ENCODE data around the gene KLF5.
A peak's percentile ranks its signal among the peaks of the same experiment; 100 is the strongest.

The KLF5 gene

DNA sequence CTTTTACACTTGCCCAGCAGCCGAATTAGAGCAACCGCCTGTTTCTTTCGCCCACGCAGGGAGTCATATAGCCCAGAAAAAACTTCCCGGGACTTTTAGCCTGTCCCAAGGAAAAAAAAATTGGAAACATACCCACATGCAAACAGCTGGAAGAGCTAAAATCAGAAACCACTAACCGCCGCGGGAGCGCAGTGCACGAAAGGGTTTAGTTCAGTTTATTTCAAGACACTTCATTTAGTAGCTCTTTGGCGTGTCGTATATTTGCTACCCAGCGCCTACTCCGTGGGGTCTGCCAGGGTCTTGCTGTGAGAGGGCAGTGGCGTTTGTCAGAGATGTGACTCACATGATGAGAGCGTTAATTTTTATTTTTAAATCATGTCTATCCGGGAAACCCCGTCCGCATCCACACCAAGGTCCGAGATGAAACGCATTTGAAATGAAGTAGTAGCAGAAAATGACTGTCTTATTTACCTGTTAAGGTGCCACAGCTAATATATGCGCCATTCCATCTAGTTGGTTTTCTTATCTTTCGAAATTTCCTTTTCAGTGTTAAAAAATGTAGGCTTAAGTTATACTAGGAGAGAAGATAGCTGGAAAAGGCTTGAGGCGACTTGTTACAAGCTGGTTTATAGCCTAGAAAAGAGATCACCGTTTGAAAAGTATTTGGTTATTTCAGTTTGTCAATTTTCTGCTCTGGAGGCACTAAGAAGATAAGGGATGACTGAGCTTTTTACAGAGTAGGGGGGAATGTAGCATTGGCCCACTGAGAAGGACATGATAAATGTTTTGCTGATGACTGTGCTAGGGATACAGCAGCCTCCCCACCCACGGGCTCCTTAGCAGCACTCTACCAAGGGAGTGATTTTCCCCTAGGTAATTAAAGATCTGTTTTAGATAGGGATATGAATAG is 1.7 kb downstream of the KLF5 start:
- H3K4me2 ChIP-seq (ENCODE audit: low read length) = peak overlapping the region; percentile 88
- WGBS (ENCODE audit: extremely low coverage, insufficient coverage, low lambda C conversion rate) = no CpG with 5 or more reads among the region's 26 CpGs
- no peak overlapping the region for H4K8ac ChIP-seq (ENCODE audit: low read depth, low read length)
- peak overlapping the region; percentile 77 for H3K9ac ChIP-seq (ENCODE audit: low read length)
- peaks cover 11% of the 10 kb centered on the region for H3K79me2 ChIP-seq (ENCODE audit: control insufficient read depth, insufficient read depth, low read length)
- no peak overlapping the region for H3K23ac ChIP-seq (ENCODE audit: low read length)
- H3K4ac ChIP-seq (ENCODE audit: low read depth, low read length) = peak overlapping the region; percentile 66
- no peak overlapping the region for H2AK5ac ChIP-seq (ENCODE audit: low read length)
- peak overlapping the region; percentile 88 for H3K4me3 ChIP-seq (ENCODE audit: low read length)
- no peak overlapping the region for H2BK5ac ChIP-seq (ENCODE audit: low read length)
- H4K5ac ChIP-seq (ENCODE audit: low read length) = no peak overlapping the region
- no peaks in the 10 kb centered on the region for H3K4me1 ChIP-seq (ENCODE audit: control insufficient read depth, low read depth, low read length)
- H3K27ac ChIP-seq (ENCODE audit: low read depth, low read length) = no peak overlapping the region
- peak; percentile 74 for DNase-seq
- peaks cover 5% of the 10 kb centered on the region for H3K79me1 ChIP-seq (ENCODE audit: low read length)
- H3K27me3 ChIP-seq (ENCODE audit: insufficient read depth, low read length, poor library complexity) = no peaks in the 10 kb centered on the region
- peak overlapping the region; percentile 89 for H3K56ac ChIP-seq (ENCODE audit: low read length)
- peak overlapping the region; percentile 88 for H3K18ac ChIP-seq (ENCODE audit: low read length)
- H2BK15ac ChIP-seq (replicated peaks; ENCODE audit: low read depth) = no peak overlapping the region
- no peaks in the 10 kb centered on the region for H3K36me3 ChIP-seq (ENCODE audit: control insufficient read depth, insufficient read depth, low read length)
- no peak overlapping the region for H2BK120ac ChIP-seq (ENCODE audit: low read depth, low read length)

DNA sequence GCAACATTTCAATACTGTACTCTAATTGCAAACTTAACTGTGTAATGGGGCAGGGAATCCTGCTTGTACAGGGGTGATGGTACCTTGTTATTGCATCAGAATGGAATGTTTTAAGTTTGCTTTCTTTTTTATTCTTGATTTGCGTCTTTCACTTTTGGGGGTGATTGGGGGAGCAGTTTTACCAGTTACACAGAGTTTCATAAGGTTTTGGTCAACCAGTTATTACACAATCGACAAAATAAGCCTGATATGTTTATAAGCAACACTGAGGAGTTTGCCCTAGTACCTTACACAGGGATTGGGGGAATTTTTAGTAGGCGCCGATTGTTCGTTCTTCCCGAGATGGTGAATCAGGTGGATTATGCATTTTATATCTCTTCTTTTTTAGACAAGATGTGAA is 2.7 kb downstream of the KLF5 start:
- no peak overlapping the region for H3K4ac ChIP-seq (ENCODE audit: low read depth, low read length)
- no peak overlapping the region for H3K4me3 ChIP-seq (ENCODE audit: low read length)
- H3K4me1 ChIP-seq (ENCODE audit: control insufficient read depth, low read depth, low read length) = no peaks in the 10 kb centered on the region
- H3K27me3 ChIP-seq (ENCODE audit: insufficient read depth, low read length, poor library complexity) = no peaks in the 10 kb centered on the region
- H3K56ac ChIP-seq (ENCODE audit: low read length) = no peak overlapping the region
- no peak overlapping the region for H3K27ac ChIP-seq (ENCODE audit: low read depth, low read length)
- no peak overlapping the region for H4K8ac ChIP-seq (ENCODE audit: low read depth, low read length)
- peaks cover 11% of the 10 kb centered on the region for H3K79me2 ChIP-seq (ENCODE audit: control insufficient read depth, insufficient read depth, low read length)
- peaks cover 5% of the 10 kb centered on the region for H3K79me1 ChIP-seq (ENCODE audit: low read length)
- H2BK5ac ChIP-seq (ENCODE audit: low read length) = no peak overlapping the region
- H2BK15ac ChIP-seq (replicated peaks; ENCODE audit: low read depth) = peak overlapping the region; percentile 85
- no peaks in the 10 kb centered on the region for H3K36me3 ChIP-seq (ENCODE audit: control insufficient read depth, insufficient read depth, low read length)
- H4K5ac ChIP-seq (ENCODE audit: low read length) = no peak overlapping the region
- H2AK5ac ChIP-seq (ENCODE audit: low read length) = no peak overlapping the region
- whole genome bisulfite sequencing (ENCODE audit: extremely low coverage, insufficient coverage, low lambda C conversion rate) = no CpG with 5 or more reads among the region's 6 CpGs
- H3K18ac ChIP-seq (ENCODE audit: low read length) = peak overlapping the region; percentile 30
- H2BK120ac ChIP-seq (ENCODE audit: low read depth, low read length) = peak overlapping the region; percentile 40
- H3K4me2 ChIP-seq (ENCODE audit: low read length) = no peak overlapping the region
- no peak for DNase-seq
- H3K9ac ChIP-seq (ENCODE audit: low read length) = no peak overlapping the region
- H3K23ac ChIP-seq (ENCODE audit: low read length) = no peak overlapping the region

- WGBS (ENCODE audit: extremely low coverage, insufficient coverage, low lambda C conversion rate) = no CpG with 5 or more reads among the region's 9 CpGs
- Histone ChIP-seq H3K4ac (ENCODE audit: low read depth, low read length) (no peak overlapping the region), H2BK5ac (ENCODE audit: low read length) (no peak overlapping the region), H3K27me3 (ENCODE audit: insufficient read depth, low read length, poor library complexity) (no peaks in the 10 kb centered on the region), H3K79me2 (ENCODE audit: control insufficient read depth, insufficient read depth, low read length) (peaks cover 11% of the 10 kb centered on the region), H3K36me3 (ENCODE audit: control insufficient read depth, insufficient read depth, low read length) (no peaks in the 10 kb centered on the region), H4K8ac (ENCODE audit: low read depth, low read length) (no peak overlapping the region), H3K79me1 (ENCODE audit: low read length) (peaks cover 5% of the 10 kb centered on the region), H3K23ac (ENCODE audit: low read length) (no peak overlapping the region), H3K4me2 (ENCODE audit: low read length) (no peak overlapping the region), H2AK5ac (ENCODE audit: low read length) (no peak overlapping the region), H3K9ac (ENCODE audit: low read length) (no peak overlapping the region), H3K56ac (ENCODE audit: low read length) (no peak overlapping the region), H2BK15ac (replicated peaks; ENCODE audit: low read depth) (no peak overlapping the region), H3K27ac (ENCODE audit: low read depth, low read length) (no peak overlapping the region), H2BK120ac (ENCODE audit: low read depth, low read length) (no peak overlapping the region), H3K4me1 (ENCODE audit: control insufficient read depth, low read depth, low read length) (no peaks in the 10 kb centered on the region), H3K18ac (ENCODE audit: low read length) (peak overlapping the region; percentile 30), H3K4me3 (ENCODE audit: low read length) (no peak overlapping the region), H4K5ac (ENCODE audit: low read length) (no peak overlapping the region)
- DNase-seq = peak; percentile 14
These were observed 3.1 kb downstream of the KLF5 start for GRCh38 chr13:73061876-73062275.

DNA sequence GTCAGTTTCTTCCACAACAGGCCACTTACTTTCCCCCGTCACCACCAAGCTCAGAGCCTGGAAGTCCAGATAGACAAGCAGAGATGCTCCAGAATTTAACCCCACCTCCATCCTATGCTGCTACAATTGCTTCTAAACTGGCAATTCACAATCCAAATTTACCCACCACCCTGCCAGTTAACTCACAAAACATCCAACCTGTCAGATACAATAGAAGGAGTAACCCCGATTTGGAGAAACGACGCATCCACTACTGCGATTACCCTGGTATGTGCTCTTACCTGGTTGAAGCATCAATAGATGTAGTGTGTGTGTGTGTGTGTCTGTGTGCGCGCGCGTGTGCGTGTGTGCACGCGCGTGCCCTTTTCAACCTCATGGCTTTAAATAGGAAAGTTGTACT is 3.7 kb downstream of the KLF5 start:
- DNase-seq = no peak
- Histone ChIP-seq H3K4me3 (ENCODE audit: low read length) (no peak overlapping the region), H2AK5ac (ENCODE audit: low read length) (no peak overlapping the region), H3K36me3 (ENCODE audit: control insufficient read depth, insufficient read depth, low read length) (no peaks in the 10 kb centered on the region), H3K79me1 (ENCODE audit: low read length) (peaks cover 5% of the 10 kb centered on the region), H3K79me2 (ENCODE audit: control insufficient read depth, insufficient read depth, low read length) (peaks cover 11% of the 10 kb centered on the region), H2BK15ac (replicated peaks; ENCODE audit: low read depth) (no peak overlapping the region), H3K18ac (ENCODE audit: low read length) (no peak overlapping the region), H3K23ac (ENCODE audit: low read length) (peak overlapping the region; percentile 6), H3K4me1 (ENCODE audit: control insufficient read depth, low read depth, low read length) (no peaks in the 10 kb centered on the region), H2BK5ac (ENCODE audit: low read length) (no peak overlapping the region), H3K27me3 (ENCODE audit: insufficient read depth, low read length, poor library complexity) (no peaks in the 10 kb centered on the region), H3K27ac (ENCODE audit: low read depth, low read length) (no peak overlapping the region), H3K4me2 (ENCODE audit: low read length) (no peak overlapping the region), H3K9ac (ENCODE audit: low read length) (no peak overlapping the region), H3K56ac (ENCODE audit: low read length) (peak overlapping the region; percentile 5), H4K5ac (ENCODE audit: low read length) (no peak overlapping the region), H4K8ac (ENCODE audit: low read depth, low read length) (no peak overlapping the region), H3K4ac (ENCODE audit: low read depth, low read length) (no peak overlapping the region), H2BK120ac (ENCODE audit: low read depth, low read length) (no peak overlapping the region)
- WGBS (ENCODE audit: extremely low coverage, insufficient coverage, low lambda C conversion rate) = no CpG with 5 or more reads among the region's 13 CpGs

- Histone ChIP-seq H3K79me2 (ENCODE audit: control insufficient read depth, insufficient read depth, low read length) (peaks cover 11% of the 10 kb centered on the region), H4K5ac (ENCODE audit: low read length) (no peak overlapping the region), H2BK5ac (ENCODE audit: low read length) (no peak overlapping the region), H3K27me3 (ENCODE audit: insufficient read depth, low read length, poor library complexity) (no peaks in the 10 kb centered on the region), H3K27ac (ENCODE audit: low read depth, low read length) (no peak overlapping the region), H3K4me3 (ENCODE audit: low read length) (no peak overlapping the region), H2BK15ac (replicated peaks; ENCODE audit: low read depth) (no peak overlapping the region), H3K79me1 (ENCODE audit: low read length) (peaks cover 5% of the 10 kb centered on the region), H3K56ac (ENCODE audit: low read length) (no peak overlapping the region), H3K9ac (ENCODE audit: low read length) (no peak overlapping the region), H2AK5ac (ENCODE audit: low read length) (no peak overlapping the region), H3K18ac (ENCODE audit: low read length) (no peak overlapping the region), H3K23ac (ENCODE audit: low read length) (no peak overlapping the region), H3K4me2 (ENCODE audit: low read length) (no peak overlapping the region), H3K36me3 (ENCODE audit: control insufficient read depth, insufficient read depth, low read length) (no peaks in the 10 kb centered on the region), H3K4me1 (ENCODE audit: control insufficient read depth, low read depth, low read length) (no peaks in the 10 kb centered on the region), H4K8ac (ENCODE audit: low read depth, low read length) (no peak overlapping the region), H3K4ac (ENCODE audit: low read depth, low read length) (no peak overlapping the region), H2BK120ac (ENCODE audit: low read depth, low read length) (no peak overlapping the region)
- no peak for DNase-seq
- no CpG with 5 or more reads among the region's 3 CpGs for WGBS (ENCODE audit: extremely low coverage, insufficient coverage, low lambda C conversion rate)
These were observed 4.4 kb downstream of the KLF5 start for GRCh38 chr13:73063166-73063565.
